Endodermal cell (in vitro differentiated cells): ENCODE measurements around the gene NUCB1. TPM values are rescaled to one million over a fixed set of nuclear protein-coding genes. Genes with fewer than 3 reads are reported as not detected.

Source experiments
- DNase-seq: peaks from one replicate; pipeline ENCODE4 v3.0.0-alpha.2; 2017
- H3K27ac ChIP-seq: 2 replicates; pipeline ENCODE4 v1.5.1; 2013; ENCODE audit warnings: mild to moderate bottlenecking, low read depth, low read length, moderate library complexity
- H3K27me3 ChIP-seq: 2 replicates; pipeline ENCODE4 v1.6.1; 2013; ENCODE audit warnings: mild to moderate bottlenecking, low read length, moderate library complexity; ENCODE audit not compliant: insufficient read depth, control insufficient read depth, poor library complexity, severe bottlenecking
- H3K36me3 ChIP-seq: 2 replicates; pipeline ENCODE4 v1.7.0; 2013; ENCODE audit warnings: mild to moderate bottlenecking, low read length, moderate library complexity; ENCODE audit not compliant: control insufficient read depth, insufficient read depth
- H3K4me1 ChIP-seq: one replicate; pipeline ENCODE4 v1.7.0; 2013; ENCODE audit warnings: low read length; ENCODE audit not compliant: control insufficient read depth, insufficient read depth
- H3K4me3 ChIP-seq: 2 replicates; pipeline ENCODE4 v1.5.1; 2013; ENCODE audit warnings: mild to moderate bottlenecking, low read length, moderate library complexity
- H3K9ac ChIP-seq: 2 replicates; pipeline ENCODE4 v1.6.1; 2013; ENCODE audit warnings: mild to moderate bottlenecking, low read length, moderate library complexity; ENCODE audit not compliant: poor library complexity, severe bottlenecking; ENCODE audit errors: extremely low read depth
- H3K9me3 ChIP-seq: 2 replicates; pipeline ENCODE4 v1.6.1; 2013; ENCODE audit warnings: mild to moderate bottlenecking, low read length, moderate library complexity; ENCODE audit not compliant: control insufficient read depth
- H3K27ac Mint-ChIP-seq: 2 replicates; pipeline ENCODE4 v1.8.0; 2020; ENCODE audit warnings: mixed read lengths
- H3K27me3 Mint-ChIP-seq: 2 replicates; pipeline ENCODE4 v1.8.0; 2021; ENCODE audit warnings: mild to moderate bottlenecking, mixed read lengths; ENCODE audit not compliant: insufficient read depth
- H3K36me3 Mint-ChIP-seq: 2 replicates; pipeline ENCODE4 v1.8.0; 2020; ENCODE audit warnings: low read depth, mixed read lengths
- H3K4me1 Mint-ChIP-seq: 2 replicates; pipeline ENCODE4 v1.8.0; 2020; ENCODE audit warnings: mixed read lengths
- H3K4me3 Mint-ChIP-seq: 2 replicates; pipeline ENCODE4 v1.8.0; 2020; ENCODE audit warnings: mild to moderate bottlenecking, moderate library complexity, mixed read lengths
- H3K9me3 Mint-ChIP-seq: 2 replicates; pipeline ENCODE4 v1.8.0; 2020; ENCODE audit warnings: mild to moderate bottlenecking, mixed read lengths
- WGBS, 2 experiments: methylation state at CpG; one replicate each; pipeline versions ENCODE4 v1.1.5 to v1.1.7; 2013; ENCODE audit warnings: missing lambda C conversion rate in 2 of 2, mixed read lengths in 1 of 2; ENCODE audit not compliant: insufficient coverage in 1 of 2, insufficient read length in 1 of 2; 5-methylcytosine and 5-hydroxymethylcytosine counted together
- total RNA-seq, 2 donors: library from RNA; stranded (reverse); fragmentation: NEBNext Ultra II Directional in 1 of 2; extraction: Animal tissue kit (Norgen Biotek cat#: 25700) in 1 of 2; gene quantifications; 2 replicates in 1 of 2; 3 replicates in 1 of 2; pipeline ENCODE4 v1.2.1, GENCODE V29; 2021
- TF ChIP-seq, protein P1 (sequence below): fragments of 200-600 bp; sonication (generic); conservative IDR thresholded peaks from 2 replicates; pipeline ENCODE4 v1.5.0; 2021; ENCODE audit warnings: antibody characterized with exemption, mild to moderate bottlenecking

NUCB1 gene
- total RNA-seq, 2 donors from 2014 or later, result 177 to 222 TPM

DNA sequence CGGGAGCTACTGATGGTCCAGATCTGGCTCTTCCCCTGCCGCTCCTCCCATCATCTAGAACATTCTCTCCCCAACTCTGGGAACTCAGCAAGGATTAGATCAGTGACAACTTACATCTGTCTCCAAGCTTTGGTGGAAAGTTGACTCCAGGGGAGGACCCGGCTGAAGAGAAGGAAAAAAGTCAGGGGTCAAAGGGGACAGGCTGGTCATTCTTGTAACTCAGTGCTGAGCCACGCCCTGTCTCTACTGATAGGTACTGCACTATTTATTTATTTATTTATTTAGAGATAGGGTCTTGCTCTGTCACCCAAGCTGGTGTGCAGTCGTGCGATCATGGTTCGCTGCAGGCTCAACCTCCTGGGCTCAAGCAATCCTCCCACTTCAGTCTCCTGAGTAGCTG, 46.0 kb upstream of the NUCB1 start:
- Histone ChIP-seq H3K9me3 (no peaks in the 10 kb centered on the region), H3K4me3 (no peak overlapping the region), H3K4me1 (peaks cover 7% of the 10 kb centered on the region), H3K27me3 (no peaks in the 10 kb centered on the region), H3K9ac (no peak overlapping the region), H3K27ac (no peak overlapping the region), H3K36me3 (no peaks in the 10 kb centered on the region)
- DNase-seq, result no peak
- TF ChIP-seq, protein P1, sequence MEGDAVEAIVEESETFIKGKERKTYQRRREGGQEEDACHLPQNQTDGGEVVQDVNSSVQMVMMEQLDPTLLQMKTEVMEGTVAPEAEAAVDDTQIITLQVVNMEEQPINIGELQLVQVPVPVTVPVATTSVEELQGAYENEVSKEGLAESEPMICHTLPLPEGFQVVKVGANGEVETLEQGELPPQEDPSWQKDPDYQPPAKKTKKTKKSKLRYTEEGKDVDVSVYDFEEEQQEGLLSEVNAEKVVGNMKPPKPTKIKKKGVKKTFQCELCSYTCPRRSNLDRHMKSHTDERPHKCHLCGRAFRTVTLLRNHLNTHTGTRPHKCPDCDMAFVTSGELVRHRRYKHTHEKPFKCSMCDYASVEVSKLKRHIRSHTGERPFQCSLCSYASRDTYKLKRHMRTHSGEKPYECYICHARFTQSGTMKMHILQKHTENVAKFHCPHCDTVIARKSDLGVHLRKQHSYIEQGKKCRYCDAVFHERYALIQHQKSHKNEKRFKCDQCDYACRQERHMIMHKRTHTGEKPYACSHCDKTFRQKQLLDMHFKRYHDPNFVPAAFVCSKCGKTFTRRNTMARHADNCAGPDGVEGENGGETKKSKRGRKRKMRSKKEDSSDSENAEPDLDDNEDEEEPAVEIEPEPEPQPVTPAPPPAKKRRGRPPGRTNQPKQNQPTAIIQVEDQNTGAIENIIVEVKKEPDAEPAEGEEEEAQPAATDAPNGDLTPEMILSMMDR, result no peak
- Mint-ChIP-seq H3K36me3 (no peaks in the 10 kb centered on the region), H3K4me1 (peaks cover 5% of the 10 kb centered on the region), H3K27ac (no peak overlapping the region), H3K27me3 (no peaks in the 10 kb centered on the region), H3K9me3 (no peaks in the 10 kb centered on the region), H3K4me3 (no peak overlapping the region)
- WGBS, 2 experiments, result 88 to 93% methylated on average over 3 to 7 of the region's 7 CpGs

DNA sequence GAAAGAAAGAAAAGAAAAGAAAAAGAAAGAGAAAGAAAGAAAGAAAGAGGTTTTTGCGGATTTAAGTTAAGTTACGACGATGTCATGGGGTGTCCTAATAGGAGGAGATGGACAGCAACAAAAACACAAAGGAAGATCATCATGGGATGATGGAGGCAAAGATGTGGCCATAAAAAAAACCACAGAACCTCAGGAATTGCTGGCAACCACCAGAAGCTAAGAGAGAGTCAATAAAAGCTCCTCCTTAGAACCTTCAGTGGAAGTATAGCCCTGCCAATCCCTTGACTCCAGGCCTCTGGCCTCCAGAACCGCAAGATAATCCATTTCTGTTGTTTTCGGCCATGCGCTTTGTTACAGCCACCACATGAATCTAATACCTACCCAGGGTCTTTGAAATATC, 43.2 kb upstream of the NUCB1 start:
- Histone ChIP-seq H3K27ac (no peak overlapping the region), H3K9me3 (no peaks in the 10 kb centered on the region), H3K9ac (no peak overlapping the region), H3K4me1 (peaks cover 7% of the 10 kb centered on the region), H3K27me3 (no peaks in the 10 kb centered on the region), H3K4me3 (no peak overlapping the region), H3K36me3 (no peaks in the 10 kb centered on the region)
- DNase-seq, result no peak
- Mint-ChIP-seq H3K4me3 (no peak overlapping the region), H3K9me3 (no peaks in the 10 kb centered on the region), H3K27ac (no peak overlapping the region), H3K27me3 (no peaks in the 10 kb centered on the region), H3K4me1 (peaks cover 5% of the 10 kb centered on the region), H3K36me3 (peaks cover 3% of the 10 kb centered on the region)
- TF ChIP-seq, protein P1, result no peak
- WGBS, 2 experiments, result 95 to 97% methylated on average over 6 of the region's 6 CpGs

DNA sequence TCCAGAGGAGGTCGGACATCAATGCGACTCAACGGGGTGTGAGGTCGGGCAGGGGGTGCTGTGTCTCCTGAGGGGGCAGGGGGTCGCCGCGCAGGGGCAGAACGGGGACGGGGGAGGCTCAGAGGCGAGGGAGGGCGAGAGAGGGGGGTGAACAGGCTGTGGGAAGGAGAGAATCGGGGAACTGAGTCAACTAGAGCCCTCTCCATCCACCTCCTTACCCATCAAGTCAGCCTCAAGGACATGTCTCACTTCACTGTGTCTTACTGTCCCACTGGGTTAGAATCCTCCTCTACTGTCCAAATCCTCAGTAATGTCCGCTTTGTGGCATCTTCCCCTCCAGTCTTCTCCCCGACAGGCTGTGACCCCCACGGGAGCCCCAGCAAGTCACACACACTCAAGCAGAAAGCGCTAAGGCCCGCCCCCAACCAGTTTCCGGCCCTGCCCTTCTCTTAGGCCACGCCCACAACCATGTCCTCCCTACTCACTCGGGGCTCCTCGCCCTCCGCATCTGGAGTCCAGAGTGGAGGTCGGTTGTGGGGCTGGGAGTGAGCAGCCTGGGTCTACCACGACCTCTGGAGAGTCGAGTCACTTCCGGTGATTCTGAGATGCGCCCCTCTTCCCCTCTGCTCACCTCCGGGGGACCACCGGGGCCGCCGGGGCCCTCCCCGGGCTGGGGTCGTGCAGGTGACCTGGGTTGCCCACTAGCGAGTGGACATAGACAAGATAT, 41.0 kb upstream of the NUCB1 start:
- no peak overlapping the region for H3K4me3 Mint-ChIP-seq
- Histone ChIP-seq H3K9ac (no peak overlapping the region), H3K4me3 (no peak overlapping the region), H3K9me3 (no peaks in the 10 kb centered on the region), H3K4me1 (peaks cover 7% of the 10 kb centered on the region), H3K27me3 (no peaks in the 10 kb centered on the region), H3K36me3 (no peaks in the 10 kb centered on the region), H3K27ac (no peak overlapping the region)
- TF ChIP-seq, protein P1, result no peak
- peaks cover 3% of the 10 kb centered on the region for H3K36me3 Mint-ChIP-seq
- no peaks in the 10 kb centered on the region for H3K27me3 Mint-ChIP-seq
- H3K27ac Mint-ChIP-seq, result peak overlapping the region; percentile 39
- WGBS, 2 experiments, result 93% methylated on average over 17 to 31 of the region's 34 CpGs
- no peaks in the 10 kb centered on the region for H3K9me3 Mint-ChIP-seq
- DNase-seq, result peak; percentile 68
- peaks cover 5% of the 10 kb centered on the region for H3K4me1 Mint-ChIP-seq
